Measurements from ENCODE around the gene ZNF195.

DNA sequence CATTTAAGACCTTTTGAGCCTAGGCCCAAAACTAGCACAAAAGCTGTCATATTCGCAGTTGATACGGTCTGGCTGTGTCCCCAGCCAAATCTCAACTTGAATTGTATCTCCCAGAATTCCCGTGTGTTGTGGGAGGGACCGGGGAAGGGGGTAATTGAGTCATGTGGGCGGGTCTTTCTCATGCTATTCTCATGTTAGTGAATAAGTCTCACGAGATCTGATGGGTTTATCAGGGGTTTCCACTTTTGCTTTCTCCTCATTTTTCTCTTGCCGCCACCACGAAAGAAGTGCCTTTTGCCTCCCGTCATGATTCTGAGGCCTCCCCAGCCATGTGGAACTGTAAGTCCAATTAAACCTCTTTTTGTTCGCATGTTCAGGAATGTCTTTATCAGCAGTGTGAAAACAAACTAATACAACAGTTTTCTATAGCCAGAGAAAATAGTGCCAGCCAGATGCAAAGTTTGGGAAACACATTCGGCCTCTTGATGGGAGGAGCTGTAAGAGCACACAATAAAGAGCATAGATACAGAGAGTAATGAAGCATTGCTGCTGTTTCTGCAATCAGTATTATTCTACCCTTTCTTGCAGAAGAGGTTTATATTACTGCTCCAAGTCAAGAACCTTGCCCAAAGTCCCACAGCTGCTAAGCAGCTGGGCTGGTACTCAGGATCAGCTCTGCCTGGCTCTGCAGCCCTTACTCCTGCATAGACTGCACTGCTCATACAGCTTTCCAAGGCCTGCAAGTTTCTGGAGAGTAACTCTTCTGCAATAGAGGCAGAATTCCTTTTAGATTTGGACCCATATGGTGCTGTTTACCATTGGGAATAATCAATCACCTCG, 2.0 kb upstream of the ZNF195 start:
- TF ChIP-seq POLR2AphosphoS5 (IDR thresholded peaks at IDR 0.05; ENCODE audit: low read depth, low read length) (peak; percentile 86), REST (IDR thresholded peaks at IDR 0.05; ENCODE audit: insufficient read depth in 1 of 2, low read depth in 2 of 2, low read length in 2 of 2) (no peak)
